ENCODE data around the gene ZNF804A. TPM values are rescaled to one million over a fixed set of nuclear protein-coding genes. Genes with fewer than 3 reads are reported as not detected.

ZNF804A gene
- total and polyA plus RNA-seq, 7 experiments from 2014 or later, result 0.16 to 0.69 TPM; not detected in 5

DNA sequence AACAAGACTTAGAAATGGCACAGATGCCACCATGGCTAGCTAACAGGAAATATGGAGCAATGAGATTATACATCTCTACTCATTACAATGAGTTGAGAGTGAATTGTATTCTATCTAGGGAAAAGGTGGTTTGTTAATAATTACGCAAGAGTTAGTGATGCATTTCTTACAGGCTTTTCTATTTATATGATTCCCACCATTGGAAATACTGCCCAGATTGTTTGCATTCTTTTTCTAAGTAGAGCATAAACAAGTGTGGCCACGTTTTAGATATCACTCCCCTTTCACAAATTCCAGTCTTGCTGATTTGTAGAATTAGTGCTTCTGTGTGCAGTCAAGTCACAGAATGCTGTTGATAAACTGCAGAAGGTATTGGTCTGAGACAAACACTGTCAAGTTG lies 56.6 kb downstream of the ZNF804A start:
- Mint-ChIP-seq H3K9me3 (peaks cover 0 to 14% (median 3%) of the 10 kb centered on the region in 11 donors), H3K27me3 (no peaks in the 10 kb centered on the region), H3K4me3 (no peak overlapping the region), H3K27ac (no peak overlapping the region), H3K36me3 (no peaks in the 10 kb centered on the region), H3K4me1 (no peaks in the 10 kb centered on the region)
- Histone ChIP-seq H3K36me3 (ENCODE audit: control insufficient read depth in 2 of 3, insufficient read depth in 3 of 3, low read length in 3 of 3) (no peaks in the 10 kb centered on the region), H3K27me3 (ENCODE audit: control insufficient read depth in 2 of 2, insufficient read depth in 2 of 2, low read length in 2 of 2) (no peaks in the 10 kb centered on the region), H3K4me1 (ENCODE audit: control insufficient read depth in 2 of 2, insufficient read depth in 2 of 2, low read length in 2 of 2) (no peaks in the 10 kb centered on the region), H3K4me3 (ENCODE audit: low read length) (no peak overlapping the region), H3K27ac (ENCODE audit: low read depth, low read length) (no peak overlapping the region), H3K9me3 (ENCODE audit: control insufficient read depth in 2 of 3, low read length in 3 of 3) (no peaks in the 10 kb centered on the region)
- DNase-seq, result no peak
- ChIA-PET POLR2A (no interaction called here), CTCF (no interaction called here)
- intact Hi-C loops (cut with micrococcal nuclease), result no loop called here
- ATAC-seq, result no peak

GRCh38 chr2:184677171-184677570 lies 78.8 kb downstream of the ZNF804A start:
- POLR2A ChIA-PET, result no interaction called here

DNA sequence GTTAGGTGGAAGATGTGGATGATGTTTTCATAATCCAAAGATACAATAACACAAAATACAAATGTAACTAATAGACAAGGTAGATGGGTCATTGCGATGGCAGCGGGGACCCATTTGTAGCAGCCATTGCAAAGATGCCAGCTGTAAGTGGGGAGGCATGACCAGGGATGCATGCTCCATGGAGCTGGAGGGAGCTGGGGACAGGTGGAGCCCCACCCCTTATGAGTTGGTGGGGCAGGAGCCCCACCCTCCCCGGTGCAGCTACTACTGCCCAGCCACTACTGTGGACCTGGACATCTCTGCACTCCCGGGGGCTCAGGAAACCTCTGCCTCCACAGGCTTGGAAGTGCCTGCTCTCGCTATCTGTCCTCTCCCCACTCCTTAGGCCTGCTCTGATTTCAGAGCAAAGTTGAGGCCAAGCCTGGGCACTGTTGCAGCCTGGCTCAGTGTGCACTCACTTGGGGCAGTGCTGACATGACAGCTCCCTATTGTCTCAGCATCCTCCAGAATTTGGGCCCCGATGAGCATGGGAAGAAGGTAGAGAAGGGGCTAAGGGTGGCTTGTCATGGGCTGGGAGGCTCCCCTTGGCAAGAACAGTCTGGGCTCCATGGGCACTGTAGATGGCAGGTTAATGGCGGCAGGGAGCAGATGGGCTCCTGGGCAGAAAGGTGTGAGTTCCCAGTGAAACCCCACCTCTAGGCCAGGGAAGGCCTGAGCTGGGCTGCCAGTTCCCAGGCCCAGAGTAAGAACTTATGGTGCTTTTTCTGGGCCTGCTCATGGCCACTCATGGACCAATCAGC lies 81.1 kb downstream of the ZNF804A start:
- H3K9me3 ChIP-seq (ENCODE audit: control insufficient read depth in 2 of 3, low read length in 3 of 3), result peaks cover 0 to 5% (median 0%) of the 10 kb centered on the region in 3 experiments
- no peak overlapping the region for H3K27ac ChIP-seq (ENCODE audit: low read depth, low read length)
- no peaks in the 10 kb centered on the region for H3K36me3 ChIP-seq (ENCODE audit: control insufficient read depth in 2 of 3, insufficient read depth in 3 of 3, low read length in 3 of 3)
- ChIA-PET POLR2A (no interaction called here), CTCF (no interaction called here)
- Mint-ChIP-seq H3K4me1 (no peaks in the 10 kb centered on the region), H3K4me3 (no peak overlapping the region), H3K9me3 (peaks cover 0 to 5% (median 0%) of the 10 kb centered on the region in 11 donors), H3K36me3 (no peaks in the 10 kb centered on the region), H3K27me3 (no peaks in the 10 kb centered on the region), H3K27ac (no peak overlapping the region)
- H3K4me1 ChIP-seq (ENCODE audit: control insufficient read depth in 2 of 2, insufficient read depth in 2 of 2, low read length in 2 of 2), result no peaks in the 10 kb centered on the region
- DNase-seq, result no peak
- no peak overlapping the region for H3K4me3 ChIP-seq (ENCODE audit: low read length)
- no peaks in the 10 kb centered on the region for H3K27me3 ChIP-seq (ENCODE audit: control insufficient read depth in 2 of 2, insufficient read depth in 2 of 2, low read length in 2 of 2)
- intact Hi-C loops (cut with micrococcal nuclease), result no loop called here
- ATAC-seq, result no peak

More at GRCh38 chr2:184677171-184677570, 78.8 kb downstream of the ZNF804A start:
- intact Hi-C loops (cut with micrococcal nuclease), result no loop called here
- Mint-ChIP-seq H3K36me3 (no peaks in the 10 kb centered on the region), H3K27ac (no peak overlapping the region), H3K4me1 (no peaks in the 10 kb centered on the region), H3K4me3 (no peak overlapping the region), H3K9me3 (peaks cover 0 to 6% (median 0%) of the 10 kb centered on the region in 11 donors), H3K27me3 (no peaks in the 10 kb centered on the region)
- no peaks in the 10 kb centered on the region for H3K27me3 ChIP-seq (ENCODE audit: control insufficient read depth in 2 of 2, insufficient read depth in 2 of 2, low read length in 2 of 2)
- no peak overlapping the region for H3K27ac ChIP-seq (ENCODE audit: low read depth, low read length)
- H3K36me3 ChIP-seq (ENCODE audit: control insufficient read depth in 2 of 3, insufficient read depth in 3 of 3, low read length in 3 of 3), result no peaks in the 10 kb centered on the region
- CTCF ChIA-PET, result no interaction called here
- DNase-seq (no peak), ATAC-seq (no peak)
- H3K4me1 ChIP-seq (ENCODE audit: control insufficient read depth in 2 of 2, insufficient read depth in 2 of 2, low read length in 2 of 2), result no peaks in the 10 kb centered on the region
- H3K9me3 ChIP-seq (ENCODE audit: control insufficient read depth in 2 of 3, low read length in 3 of 3), result peaks cover 0 to 5% (median 0%) of the 10 kb centered on the region in 3 experiments
- no peak overlapping the region for H3K4me3 ChIP-seq (ENCODE audit: low read length)

DNA sequence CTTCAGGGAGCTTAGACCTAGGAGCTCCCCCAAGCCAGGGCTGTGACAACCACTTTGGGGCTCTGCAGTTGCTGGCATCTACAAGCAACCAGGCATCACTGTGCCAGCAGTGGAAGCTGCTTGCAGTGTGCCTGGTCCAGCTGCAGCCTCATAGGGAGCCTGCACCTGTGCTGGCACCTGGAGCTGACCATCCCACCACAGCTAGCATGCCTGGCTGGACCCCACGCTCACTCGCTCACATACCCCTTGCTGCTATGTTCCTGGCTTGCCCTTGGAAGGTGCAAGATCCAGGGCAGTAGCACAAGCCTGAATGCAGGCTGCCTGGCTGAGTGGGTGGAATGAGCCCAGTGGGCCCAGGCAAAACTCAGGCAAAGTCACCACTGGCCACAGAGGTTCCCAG lies 82.5 kb downstream of the ZNF804A start:
- no peak for ATAC-seq
- ChIA-PET CTCF (no interaction called here), POLR2A (no interaction called here)
- no peak overlapping the region for H3K27ac Mint-ChIP-seq
- no peaks in the 10 kb centered on the region for H3K36me3 Mint-ChIP-seq
- DNase-seq, result no peak
- Histone ChIP-seq H3K4me1 (ENCODE audit: control insufficient read depth in 2 of 2, insufficient read depth in 2 of 2, low read length in 2 of 2) (no peaks in the 10 kb centered on the region), H3K4me3 (ENCODE audit: low read length) (no peak overlapping the region), H3K36me3 (ENCODE audit: control insufficient read depth in 2 of 3, insufficient read depth in 3 of 3, low read length in 3 of 3) (no peaks in the 10 kb centered on the region), H3K9me3 (ENCODE audit: control insufficient read depth in 2 of 3, low read length in 3 of 3) (peaks cover 0 to 5% (median 0%) of the 10 kb centered on the region in 3 experiments), H3K27me3 (ENCODE audit: control insufficient read depth in 2 of 2, insufficient read depth in 2 of 2, low read length in 2 of 2) (no peaks in the 10 kb centered on the region), H3K27ac (ENCODE audit: low read depth, low read length) (no peak overlapping the region)
- H3K4me3 Mint-ChIP-seq, result no peak overlapping the region
- peaks cover 0 to 4% (median 0%) of the 10 kb centered on the region in 11 donors for H3K9me3 Mint-ChIP-seq
- no peaks in the 10 kb centered on the region for H3K4me1 Mint-ChIP-seq
- no peaks in the 10 kb centered on the region for H3K27me3 Mint-ChIP-seq
- intact Hi-C loops (cut with micrococcal nuclease), result no loop called here

DNA sequence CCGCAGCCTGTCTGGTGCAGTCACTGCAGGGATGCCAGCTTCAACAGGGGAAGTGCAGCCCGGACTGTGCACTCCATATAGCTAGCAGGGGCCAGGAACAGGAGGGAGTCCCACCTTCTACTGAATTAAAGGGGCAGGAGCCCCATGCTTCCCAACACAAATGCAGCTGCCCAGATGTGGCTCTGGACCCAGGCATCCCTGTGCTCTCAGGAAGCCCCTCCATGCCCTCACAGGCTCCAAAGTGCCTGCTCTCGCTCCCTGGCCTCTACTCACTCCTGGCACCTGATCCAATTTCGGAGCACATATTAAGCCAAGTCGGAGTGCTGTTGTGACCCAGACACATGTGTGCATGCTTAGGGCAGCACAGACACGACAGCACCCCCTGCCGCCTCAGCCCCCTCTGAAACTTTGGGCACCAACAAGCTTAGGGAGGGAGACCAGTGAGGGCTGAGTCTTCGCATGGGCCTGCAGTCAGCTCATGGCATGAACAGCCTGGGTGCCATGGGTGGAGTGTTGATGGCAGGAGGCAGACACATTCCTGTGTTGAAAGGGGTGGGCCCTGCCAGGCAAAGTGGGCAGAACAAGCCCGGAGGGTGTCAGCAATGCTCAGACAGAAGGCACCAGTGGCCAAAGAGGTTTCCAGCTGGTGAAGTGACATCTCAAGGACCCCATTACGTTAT lies 83.5 kb downstream of the ZNF804A start:
- ChIA-PET POLR2A (no interaction called here), CTCF (no interaction called here)
- ATAC-seq, result no peak
- H3K9me3 ChIP-seq (ENCODE audit: control insufficient read depth in 2 of 3, low read length in 3 of 3), result peaks cover 0 to 5% (median 0%) of the 10 kb centered on the region in 3 experiments
- no peak overlapping the region for H3K27ac ChIP-seq (ENCODE audit: low read depth, low read length)
- H3K4me3 ChIP-seq (ENCODE audit: low read length), result no peak overlapping the region
- no peaks in the 10 kb centered on the region for H3K4me1 ChIP-seq (ENCODE audit: control insufficient read depth in 2 of 2, insufficient read depth in 2 of 2, low read length in 2 of 2)
- intact Hi-C loops (cut with micrococcal nuclease), result no loop called here
- Mint-ChIP-seq H3K4me1 (no peaks in the 10 kb centered on the region), H3K4me3 (no peak overlapping the region), H3K27me3 (no peaks in the 10 kb centered on the region), H3K27ac (no peak overlapping the region), H3K9me3 (peaks cover 0 to 4% (median 0%) of the 10 kb centered on the region in 11 donors), H3K36me3 (no peaks in the 10 kb centered on the region)
- no peak for DNase-seq
- H3K36me3 ChIP-seq (ENCODE audit: control insufficient read depth in 2 of 3, insufficient read depth in 3 of 3, low read length in 3 of 3), result no peaks in the 10 kb centered on the region
- no peaks in the 10 kb centered on the region for H3K27me3 ChIP-seq (ENCODE audit: control insufficient read depth in 2 of 2, insufficient read depth in 2 of 2, low read length in 2 of 2)

- H3K4me3 Mint-ChIP-seq, result no peak overlapping the region
- Histone ChIP-seq H3K27me3 (ENCODE audit: control insufficient read depth in 2 of 2, insufficient read depth in 2 of 2, low read length in 2 of 2) (no peaks in the 10 kb centered on the region), H3K36me3 (ENCODE audit: control insufficient read depth in 2 of 3, insufficient read depth in 3 of 3, low read length in 3 of 3) (no peaks in the 10 kb centered on the region), H3K4me1 (ENCODE audit: control insufficient read depth in 2 of 2, insufficient read depth in 2 of 2, low read length in 2 of 2) (no peaks in the 10 kb centered on the region), H3K27ac (ENCODE audit: low read depth, low read length) (no peak overlapping the region), H3K4me3 (ENCODE audit: low read length) (no peak overlapping the region), H3K9me3 (ENCODE audit: control insufficient read depth in 2 of 3, low read length in 3 of 3) (peaks cover 0 to 5% (median 0%) of the 10 kb centered on the region in 3 experiments)
- ChIA-PET POLR2A (no interaction called here), CTCF (no interaction called here)
- H3K36me3 Mint-ChIP-seq, result no peaks in the 10 kb centered on the region
- no peak overlapping the region for H3K27ac Mint-ChIP-seq
- ATAC-seq (no peak), DNase-seq (no peak)
- H3K27me3 Mint-ChIP-seq, result no peaks in the 10 kb centered on the region
- H3K9me3 Mint-ChIP-seq, result peaks cover 0 to 4% (median 0%) of the 10 kb centered on the region in 11 donors
- intact Hi-C loops (cut with micrococcal nuclease), result no loop called here
- H3K4me1 Mint-ChIP-seq, result no peaks in the 10 kb centered on the region
Measured at GRCh38 chr2:184683911-184684310, 85.6 kb downstream of the ZNF804A start.
